K562 (cell line): ENCODE results near the gene AKT3. TPM values are rescaled to one million over a fixed set of nuclear protein-coding genes. Genes with fewer than 3 reads are reported as not detected.

Experiments used
- ATAC-seq: fragments of 200-7000 bp; cut with Tn5 transposase; 3 replicates; pipeline ENCODE4 v1.9.1; 2020; ENCODE audit warnings: moderate library complexity
- BruUV-seq: library from RNA; stranded (reverse); fragments of 400-500 nt; replicated peaks from 2 replicates; lab custom pipeline; 2021; lab: Mats Ljungman, UMichigan
- CTCF ChIA-PET: fragments of 300-600 bp; formaldehyde crosslinking; extraction: SDS; loops from one replicate; lab custom pipeline; 2021; ENCODE audit warnings: low intra/inter-chr PET ratio; lab: Yijun Ruan, JAX
- POLR2A ChIA-PET: fragments of 300-600, 350-650 bp; sonication (Branson Sonifier 250); formaldehyde crosslinking; extraction: SDS; loops from one replicate; lab custom pipeline; 2021; ENCODE audit warnings: antibody characterized with exemption, inconsistent platforms; lab: Yijun Ruan, JAX
- DNase-seq, 4 experiments: peaks; one replicate each; pipeline versions ENCODE4 v3.0.0 to v3.0.0-alpha.2; 2011 to 2018; ENCODE audit warnings: low spot score in 3 of 4, mixed read lengths in 3 of 4; ENCODE audit errors: extremely low read depth in 1 of 4
- FAIRE-seq: peaks from 2 replicates; lab custom pipeline; 2011; peaks lifted over from hg19 to GRCh38; lab: Jason Lieb, UNC
- H2AFZ ChIP-seq: 2 replicates; pipeline ENCODE4 v1.6.0; 2011; ENCODE audit warnings: low read depth, low read length, control low read depth, inconsistent platforms
- H3K27ac ChIP-seq: fragments of 200-600 bp; 3 replicates; pipeline ENCODE4 v1.8.0; 2011; ENCODE audit warnings: low read depth, mild to moderate bottlenecking, control low read depth, inconsistent platforms, low read length, moderate library complexity, mixed read lengths; ENCODE audit errors: extremely low read depth
- H3K27me3 ChIP-seq, 2 experiments: fragments of 300-600 bp in 1 of 2; 2 replicates in 1 of 2; 3 replicates in 1 of 2; pipeline versions ENCODE4 v1.6.0 to v1.8.0; 2011; ENCODE audit warnings: inconsistent platforms in 2 of 2, low read length in 2 of 2, mild to moderate bottlenecking in 1 of 2, mixed read lengths in 1 of 2, moderate library complexity in 1 of 2; ENCODE audit not compliant: control insufficient read depth in 2 of 2, insufficient read depth in 2 of 2
- H3K36me3 ChIP-seq: fragments of 300-600 bp; 3 replicates; pipeline ENCODE4 v1.8.0; 2011; ENCODE audit warnings: mild to moderate bottlenecking, low read length, inconsistent platforms; ENCODE audit not compliant: control insufficient read depth, insufficient read depth
- H3K4me1 ChIP-seq, 2 experiments: fragments of 200-600 bp in 1 of 2; replicated peaks in 1 of 2; 2 replicates in 1 of 2; 3 replicates in 1 of 2; pipeline versions ENCODE4 v1.5.1 to v1.8.0; 2011; ENCODE audit warnings: inconsistent platforms in 2 of 2, low read length in 2 of 2, mild to moderate bottlenecking in 1 of 2, mixed read lengths in 1 of 2, moderate library complexity in 1 of 2; ENCODE audit not compliant: control insufficient read depth in 2 of 2, insufficient read depth in 2 of 2
- H3K4me2 ChIP-seq: 2 replicates; pipeline ENCODE4 v1.6.1; 2011; ENCODE audit warnings: low read length, control low read depth, inconsistent platforms, mixed read lengths; ENCODE audit not compliant: insufficient read depth
- H3K4me3 ChIP-seq: fragments of 200-600 bp; sonication (generic), shearing (Covaris generic); 2 replicates; pipeline ENCODE4 v1.5.1; 2016; ENCODE audit warnings: control low read depth, inconsistent platforms
- H3K79me2 ChIP-seq: fragments of 200-600 bp; 3 replicates; pipeline ENCODE4 v1.8.0; 2011; ENCODE audit warnings: low read length, inconsistent platforms; ENCODE audit not compliant: control insufficient read depth, insufficient read depth
- H3K9ac ChIP-seq, 2 experiments: 2 replicates each; pipeline versions ENCODE4 v1.6.0 to v1.6.1; 2011; ENCODE audit warnings: low read depth in 2 of 2, low read length in 2 of 2, control low read depth in 1 of 2, inconsistent platforms in 1 of 2, mild to moderate bottlenecking in 1 of 2, mixed read lengths in 1 of 2; ENCODE audit not compliant: insufficient read depth in 1 of 2
- H3K9me1 ChIP-seq: one replicate; pipeline ENCODE4 v1.6.0; 2011; ENCODE audit warnings: inconsistent platforms, mild to moderate bottlenecking, low read length, moderate library complexity; ENCODE audit not compliant: control insufficient read depth, insufficient read depth
- H3K9me3 ChIP-seq: replicated peaks from 2 replicates; pipeline ENCODE4 v1.5.1; 2011; ENCODE audit warnings: low read depth, low read length, inconsistent platforms; ENCODE audit not compliant: control insufficient read depth, insufficient read depth
- H4K20me1 ChIP-seq: replicated peaks from 2 replicates; pipeline ENCODE4 v1.6.1; 2011; ENCODE audit warnings: low read length, inconsistent platforms, mixed read lengths; ENCODE audit not compliant: control insufficient read depth, insufficient read depth
- ELK1 ChIP-seq: sonication (generic); formaldehyde crosslinking; IDR thresholded peaks from 2 replicates; pipeline ENCODE4 v1.8.1; 2022; ENCODE audit warnings: missing genetic modification reagents
- ETV1 ChIP-seq: fragments of 450-650 bp; conservative IDR thresholded peaks from 2 replicates; pipeline ENCODE4 v1.6.1; 2016; ENCODE audit warnings: missing genetic modification characterization, control low read depth, low read depth, missing compliant biosample characterization
- HDAC8 ChIP-seq: fragments of 450-650 bp; IDR thresholded peaks from 2 replicates; pipeline ENCODE4 v1.6.1; 2016; ENCODE audit warnings: mild to moderate bottlenecking, missing genetic modification characterization, moderate library complexity, missing compliant biosample characterization
- HNRNPH1 ChIP-seq: fragments of 200-400 bp; formaldehyde crosslinking; optimal IDR thresholded peaks from 2 replicates; pipeline ENCODE3; 2017; ENCODE audit warnings: low read depth, mild to moderate bottlenecking, low read length, moderate library complexity
- KDM4B ChIP-seq, 2 experiments: fragments of 450-650 bp in 1 of 2; sonication (generic) in 1 of 2; IDR thresholded peaks; 2 replicates each; pipeline ENCODE4 v1.6.1; 2016 to 2017; ENCODE audit warnings: borderline replicate concordance in 2 of 2, antibody characterized with exemption in 1 of 2, low read depth in 1 of 2, mild to moderate bottlenecking in 1 of 2
- PTRF ChIP-seq: fragments of 450-650 bp; IDR thresholded peaks from 2 replicates; pipeline ENCODE4 v1.6.1; 2016; ENCODE audit warnings: mild to moderate bottlenecking, missing genetic modification characterization, missing compliant biosample characterization
- RAD21 ChIP-seq, 2 experiments: fragments of 250-450 bp in 1 of 2; fragments of 450-650 bp in 1 of 2; sonication (Bioruptor Pico) in 1 of 2; formaldehyde crosslinking in 1 of 2; IDR thresholded peaks in 1 of 2; conservative IDR thresholded peaks in 1 of 2; 2 replicates each; pipeline versions ENCODE4 v1.4.0 to v1.8.0; 2020 to 2022; ENCODE audit warnings: mild to moderate bottlenecking in 2 of 2, moderate library complexity in 1 of 2
- ZFX ChIP-seq: sonication (generic); formaldehyde crosslinking; IDR thresholded peaks from 2 replicates; pipeline ENCODE4 v1.8.0; 2022; ENCODE audit warnings: mild to moderate bottlenecking, missing genetic modification reagents, moderate library complexity
- ZNF239 ChIP-seq: fragments of 250-450 bp; sonication (Bioruptor Pico); IDR thresholded peaks from 2 replicates; pipeline ENCODE4 v1.4.0; 2020; ENCODE audit warnings: mild to moderate bottlenecking
- ZNF384 ChIP-seq: IDR thresholded peaks from 2 replicates; pipeline ENCODE4 v1.6.1; 2012; ENCODE audit warnings: low read depth, low read length, improper control_type of control experiment
- ZNF592 ChIP-seq: fragments of 450-650 bp; IDR thresholded peaks from 2 replicates; pipeline ENCODE4 v1.6.1; 2017; ENCODE audit warnings: antibody characterized with exemption, mild to moderate bottlenecking
- WGBS: fragments of 100-300 bp; shearing (Covaris generic); methylation state at CpG from one replicate; pipeline ENCODE4 v1.1.6; 2016; ENCODE audit warnings: low coverage, mixed read lengths; ENCODE audit not compliant: insufficient coverage; ENCODE audit errors: missing lambda C conversion rate; 5-methylcytosine and 5-hydroxymethylcytosine counted together
- in situ Hi-C: fragments of 300-500 bp; cut with MboI; formaldehyde crosslinking; loops from 4 replicates; pipeline ENCODE4 v1.15.0; 2018; ENCODE audit warnings: inconsistent platforms, mixed read lengths
- intact Hi-C: fragments of 100-400 bp; cut with micrococcal nuclease; formaldehyde crosslinking; loops from 2 replicates; pipeline ENCODE4 v1.14.2; 2022
- polyA plus RNA-seq, 8 experiments: library from polyadenylated mRNA; depleted of rRNA in 4 of 8; stranded (reverse) in 5 of 8; unstranded in 3 of 8; fragments of >200 nt; fragmentation: Nextera tagmentation in 2 of 8; fragmentation: Illumina TruSeq in 1 of 8; extraction: Ambion mirVana in 2 of 8; extraction: Trizol in 1 of 8; gene quantifications; 2 replicates each; pipeline versions ENCODE4 v1.2.1 to v1.2.3, GENCODE V29; 2011 to 2014; ENCODE audit warnings: inconsistent platforms in 1 of 8, missing spikeins in 1 of 8
- total RNA-seq, 7 experiments: library from RNA; depleted of rRNA in 6 of 7; stranded (reverse); fragments of >200 nt in 6 of 7; fragmentation: Illumina TruSeq in 2 of 7; extraction: Trizol in 2 of 7; gene quantifications; 2 replicates each; pipeline versions ENCODE4 v1.2.1 to v1.2.3, GENCODE V29; 2011 to 2021; ENCODE audit warnings: low replicate concordance in 1 of 7

Gene AKT3
- total and polyA plus RNA-seq, 9 of the 15 experiments (the other 6 are each of a cell fraction or from before 2014, with no cell fraction given), result 0.04 to 0.54 (median 0.18) TPM; not detected in 1

GRCh38 chr1:243756529-243756928 lies 93.5 kb downstream of the AKT3 start:
- DNase-seq (no peak), FAIRE-seq (no peak), ATAC-seq (no peak)
- no peak overlapping the region for H3K4me3 ChIP-seq
- no peaks in the 10 kb centered on the region for H3K4me1 ChIP-seq
- CTCF ChIA-PET, result no interaction called here
- no peak overlapping the region for H3K9ac ChIP-seq
- in situ Hi-C loops, result no loop called here
- no peak overlapping the region for H2AFZ ChIP-seq
- H3K4me2 ChIP-seq, result no peak overlapping the region
- H3K27ac ChIP-seq, result no peak overlapping the region
- no peaks in the 10 kb centered on the region for H4K20me1 ChIP-seq
- intact Hi-C loops, result no loop called here
- POLR2A ChIA-PET, result interaction anchor here (0.7 kb wide), 1 partner anchor 83 kb away, joined by 3 read pairs; no protein-coding TSS in a partner anchor
- H3K27me3 ChIP-seq, result no peaks in the 10 kb centered on the region
- no peaks in the 10 kb centered on the region for H3K9me3 ChIP-seq
- no peaks in the 10 kb centered on the region for H3K79me2 ChIP-seq
- TF ChIP-seq ELK1 (CRISPR knock-in tag), result no peak
- no peak for TF ChIP-seq ETV1 (tag)
- TF ChIP-seq KDM4B (IDR thresholded peaks at IDR 0.05; ENCODE audit: borderline replicate concordance in 2 of 2, low read depth in 1 of 2), result no peak
- BruUV-seq, result no TSS peak
- H3K9me1 ChIP-seq, result no peaks in the 10 kb centered on the region
- H3K36me3 ChIP-seq, result no peaks in the 10 kb centered on the region

DNA sequence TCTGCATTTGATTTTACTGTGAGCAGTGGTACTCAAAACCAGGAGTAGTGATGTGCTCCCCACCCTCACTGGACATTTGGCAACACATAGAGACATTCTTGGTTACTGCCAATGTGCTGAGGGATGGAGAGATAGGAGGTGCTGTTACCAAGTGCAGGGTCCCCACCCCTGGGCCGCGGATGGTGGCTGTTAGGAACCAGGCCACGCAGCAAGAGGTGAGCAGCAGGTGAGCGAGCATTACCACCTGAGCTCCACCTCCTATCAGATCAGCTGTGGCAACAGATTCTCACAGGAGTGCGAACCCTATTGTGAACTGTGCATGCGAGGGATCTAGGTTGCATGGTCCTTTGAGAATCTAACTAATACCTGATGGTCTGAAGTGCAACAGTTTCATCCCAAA lies 95.7 kb downstream of the AKT3 start:
- 1% methylated on average over 6 of the region's 6 CpGs for WGBS
- no TSS peak for BruUV-seq
- Histone ChIP-seq H3K27ac (no peak overlapping the region), H3K4me1 (no peaks in the 10 kb centered on the region), H2AFZ (no peak overlapping the region), H3K79me2 (no peaks in the 10 kb centered on the region), H4K20me1 (no peaks in the 10 kb centered on the region), H3K27me3 (no peaks in the 10 kb centered on the region), H3K4me2 (no peak overlapping the region), H3K9me1 (no peaks in the 10 kb centered on the region), H3K9ac (no peak overlapping the region), H3K4me3 (no peak overlapping the region), H3K36me3 (no peaks in the 10 kb centered on the region), H3K9me3 (no peaks in the 10 kb centered on the region)
- in situ Hi-C loops (no loop called here), intact Hi-C loops (no loop called here)
- DNase-seq (no peak), ATAC-seq (no peak), FAIRE-seq (no peak)
- ChIA-PET POLR2A (no interaction called here), CTCF (no interaction called here)
- no peak for TF ChIP-seq RAD21 (CRISPR knock-in tag; conservative IDR thresholded peaks at IDR 0.05 in 1 of 2, IDR thresholded peaks at IDR 0.05 in 1 of 2)
- TF ChIP-seq PTRF (tag), result no peak
- no peak for TF ChIP-seq HNRNPH1
- no peak for TF ChIP-seq ZNF592
- TF ChIP-seq ZNF239 (CRISPR knock-in tag), result no peak
- TF ChIP-seq HDAC8 (tag), result no peak
- TF ChIP-seq ZFX, result no peak
- TF ChIP-seq ZNF384, result no peak
